ENCODE data around the gene KIF2C. TPM values are rescaled to one million over a fixed set of nuclear protein-coding genes. Genes with fewer than 3 reads are reported as not detected.

Gene KIF2C
- total RNA-seq, 4 donors from 2014 or later = 2.1 to 5.0 (median 3.9) TPM

GRCh38 chr1:44713321-44713781 lies 26.3 kb upstream of the KIF2C start:
- TF ChIP-seq, protein P1, sequence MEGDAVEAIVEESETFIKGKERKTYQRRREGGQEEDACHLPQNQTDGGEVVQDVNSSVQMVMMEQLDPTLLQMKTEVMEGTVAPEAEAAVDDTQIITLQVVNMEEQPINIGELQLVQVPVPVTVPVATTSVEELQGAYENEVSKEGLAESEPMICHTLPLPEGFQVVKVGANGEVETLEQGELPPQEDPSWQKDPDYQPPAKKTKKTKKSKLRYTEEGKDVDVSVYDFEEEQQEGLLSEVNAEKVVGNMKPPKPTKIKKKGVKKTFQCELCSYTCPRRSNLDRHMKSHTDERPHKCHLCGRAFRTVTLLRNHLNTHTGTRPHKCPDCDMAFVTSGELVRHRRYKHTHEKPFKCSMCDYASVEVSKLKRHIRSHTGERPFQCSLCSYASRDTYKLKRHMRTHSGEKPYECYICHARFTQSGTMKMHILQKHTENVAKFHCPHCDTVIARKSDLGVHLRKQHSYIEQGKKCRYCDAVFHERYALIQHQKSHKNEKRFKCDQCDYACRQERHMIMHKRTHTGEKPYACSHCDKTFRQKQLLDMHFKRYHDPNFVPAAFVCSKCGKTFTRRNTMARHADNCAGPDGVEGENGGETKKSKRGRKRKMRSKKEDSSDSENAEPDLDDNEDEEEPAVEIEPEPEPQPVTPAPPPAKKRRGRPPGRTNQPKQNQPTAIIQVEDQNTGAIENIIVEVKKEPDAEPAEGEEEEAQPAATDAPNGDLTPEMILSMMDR (IDR thresholded peaks at IDR 0.05) = no peak
- TF ChIP-seq POLR2A (IDR thresholded peaks at IDR 0.05) (no peak), EP300 (IDR thresholded peaks at IDR 0.05) (no peak)
- Histone ChIP-seq H3K9me3 (no peaks in the 10 kb centered on the region), H3K4me3 (no peak overlapping the region), H3K4me1 (peaks cover 11% of the 10 kb centered on the region), H3K27ac (no peak overlapping the region), H3K36me3 (no peaks in the 10 kb centered on the region), H3K27me3 (peaks cover 3% of the 10 kb centered on the region)
- DNase-seq (ENCODE audit: low spot score in 2 of 2) = no peak
- WGBS = 55% methylated on average over 5 of the region's 6 CpGs

DNA sequence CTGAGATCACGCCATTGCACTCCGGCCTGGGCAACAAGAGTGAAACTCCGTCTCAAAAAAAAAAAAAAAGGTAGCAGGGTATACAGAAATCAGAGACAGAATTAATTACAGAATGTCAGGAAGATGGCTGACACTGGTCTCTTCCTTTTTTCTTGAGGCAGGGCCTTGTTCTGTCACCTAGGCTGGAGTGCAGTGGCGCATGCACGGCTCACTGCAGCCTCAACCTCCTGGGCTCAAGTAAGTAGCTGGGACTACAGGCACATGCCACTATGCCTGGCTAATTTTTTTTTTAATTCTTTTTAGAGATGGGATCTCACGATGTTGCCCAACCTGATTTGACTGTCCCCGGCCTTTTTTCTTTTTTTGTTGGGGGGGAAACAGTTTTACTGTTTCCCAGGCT lies 25.1 kb upstream of the KIF2C start:
- DNase-seq (ENCODE audit: low spot score in 2 of 2) = no peak
- H3K4me1 ChIP-seq = peaks cover 11% of the 10 kb centered on the region
- H3K36me3 ChIP-seq = no peaks in the 10 kb centered on the region
- no peak for TF ChIP-seq POLR2A (IDR thresholded peaks at IDR 0.05)
- no peak for TF ChIP-seq POLR2AphosphoS5 (IDR thresholded peaks at IDR 0.05)
- no peak overlapping the region for H3K27ac ChIP-seq
- H3K9me3 ChIP-seq = no peaks in the 10 kb centered on the region
- no peak overlapping the region for H3K4me3 ChIP-seq
- peaks cover 3% of the 10 kb centered on the region for H3K27me3 ChIP-seq
- 83% methylated on average over 7 of the region's 7 CpGs for WGBS

GRCh38 chr1:44714944-44715571 lies 24.6 kb upstream of the KIF2C start:
- Histone ChIP-seq H3K4me1 (peaks cover 11% of the 10 kb centered on the region), H3K36me3 (no peaks in the 10 kb centered on the region), H3K4me3 (no peak overlapping the region), H3K27me3 (peaks cover 3% of the 10 kb centered on the region), H3K27ac (no peak overlapping the region), H3K9me3 (no peaks in the 10 kb centered on the region)
- no peak for DNase-seq (ENCODE audit: low spot score in 2 of 2)
- TF ChIP-seq POLR2AphosphoS5 (IDR thresholded peaks at IDR 0.05) = no peak
- no peak for TF ChIP-seq POLR2A (IDR thresholded peaks at IDR 0.05)
- TF ChIP-seq, protein P1 (IDR thresholded peaks at IDR 0.05) = peak; percentile 66 to 90
- WGBS = 9% methylated on average over 9 of the region's 9 CpGs

- WGBS = 69% methylated on average over 4 of the region's 4 CpGs
- TF ChIP-seq, protein P1 (IDR thresholded peaks at IDR 0.05) = no peak
- TF ChIP-seq POLR2A (IDR thresholded peaks at IDR 0.05) (no peak), POLR2AphosphoS5 (IDR thresholded peaks at IDR 0.05) (no peak), EP300 (IDR thresholded peaks at IDR 0.05) (no peak)
- no peak overlapping the region for H3K27ac ChIP-seq
Measured at GRCh38 chr1:44717156-44717555, 22.5 kb upstream of the KIF2C start.

GRCh38 chr1:44717653-44718052 lies 22.0 kb upstream of the KIF2C start:
- Histone ChIP-seq H3K27ac (no peak overlapping the region), H3K9me3 (no peaks in the 10 kb centered on the region), H3K4me1 (peaks cover 11% of the 10 kb centered on the region), H3K36me3 (no peaks in the 10 kb centered on the region), H3K27me3 (no peaks in the 10 kb centered on the region), H3K4me3 (no peak overlapping the region)
- 39% methylated on average over 1 of the region's 1 CpG for WGBS
- no peak for TF ChIP-seq POLR2AphosphoS5 (IDR thresholded peaks at IDR 0.05)
- no peak for TF ChIP-seq EP300 (IDR thresholded peaks at IDR 0.05)
- TF ChIP-seq, protein P1 (IDR thresholded peaks at IDR 0.05) = no peak
- TF ChIP-seq POLR2A (IDR thresholded peaks at IDR 0.05) = no peak
- DNase-seq (ENCODE audit: low spot score in 2 of 2) = no peak

More at GRCh38 chr1:44717156-44717555, 22.5 kb upstream of the KIF2C start:
- Histone ChIP-seq H3K9me3 (no peaks in the 10 kb centered on the region), H3K4me3 (no peak overlapping the region), H3K4me1 (peaks cover 11% of the 10 kb centered on the region), H3K36me3 (no peaks in the 10 kb centered on the region), H3K27me3 (peaks cover under 1% of the 10 kb centered on the region)
- no peak for DNase-seq (ENCODE audit: low spot score in 2 of 2)

Measured in suprapubic skin (tissue), 4 donors.